CD4-positive, alpha-beta T cell treated with Interleukin-2 at 100 ng/mL for 4 hours (primary cell): ENCODE measurements around the gene MEOX1.

Experiments
- DNase-seq: peaks from one replicate; pipeline ENCODE4 v3.0.0-alpha.2; 2020; ENCODE audit warnings: low spot score

Gene MEOX1

DNA sequence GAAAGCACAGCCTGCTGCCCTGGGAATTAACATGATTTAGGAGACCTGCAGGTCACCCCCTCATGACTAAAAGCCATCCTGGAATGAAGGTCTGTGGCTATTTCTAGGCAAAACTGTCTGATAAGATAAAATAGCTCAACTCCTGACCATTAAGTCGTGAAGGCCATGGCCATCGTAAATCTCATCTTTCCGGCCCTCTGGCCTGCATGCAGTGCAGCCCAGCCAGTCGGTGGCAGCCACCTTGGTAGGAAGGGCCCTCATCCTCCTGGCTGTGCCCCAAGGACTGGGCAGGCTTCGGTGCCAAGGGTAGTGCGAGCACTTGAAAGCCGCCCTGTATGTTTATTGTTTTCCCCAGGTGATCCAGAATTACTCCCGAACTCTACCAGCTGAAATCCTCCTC lies 18.2 kb upstream of the MEOX1 start:
- no peak for DNase-seq

DNA sequence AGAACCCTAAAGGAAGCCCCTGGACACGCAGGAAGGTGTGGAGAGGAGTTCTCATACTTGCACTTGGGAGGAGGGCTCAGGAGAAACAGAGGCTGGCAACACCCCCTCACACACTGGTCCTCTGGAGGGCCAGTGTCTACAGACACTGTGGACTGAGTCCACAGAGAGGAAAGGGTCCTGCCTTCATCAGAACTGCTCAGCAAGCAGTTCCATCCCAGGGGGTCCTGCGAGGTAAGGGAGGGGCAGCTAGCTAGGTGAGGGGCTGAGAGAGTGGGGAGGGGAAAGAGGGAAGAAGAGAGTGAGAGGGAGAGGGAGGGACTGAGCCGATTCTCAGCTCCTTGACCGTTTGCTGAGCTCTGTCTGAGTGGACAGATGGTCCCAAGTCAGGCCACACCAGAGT lies 17.7 kb upstream of the MEOX1 start:
- DNase-seq = no peak

GRCh38 chr17:43676471-43676870 lies 14.7 kb upstream of the MEOX1 start:
- no peak for DNase-seq

- no peak for DNase-seq
These were observed 12.7 kb upstream of the MEOX1 start for GRCh38 chr17:43674394-43674793.

- DNase-seq = peak; percentile 62
These were observed 12.0 kb upstream of the MEOX1 start for GRCh38 chr17:43673516-43674323.

DNA sequence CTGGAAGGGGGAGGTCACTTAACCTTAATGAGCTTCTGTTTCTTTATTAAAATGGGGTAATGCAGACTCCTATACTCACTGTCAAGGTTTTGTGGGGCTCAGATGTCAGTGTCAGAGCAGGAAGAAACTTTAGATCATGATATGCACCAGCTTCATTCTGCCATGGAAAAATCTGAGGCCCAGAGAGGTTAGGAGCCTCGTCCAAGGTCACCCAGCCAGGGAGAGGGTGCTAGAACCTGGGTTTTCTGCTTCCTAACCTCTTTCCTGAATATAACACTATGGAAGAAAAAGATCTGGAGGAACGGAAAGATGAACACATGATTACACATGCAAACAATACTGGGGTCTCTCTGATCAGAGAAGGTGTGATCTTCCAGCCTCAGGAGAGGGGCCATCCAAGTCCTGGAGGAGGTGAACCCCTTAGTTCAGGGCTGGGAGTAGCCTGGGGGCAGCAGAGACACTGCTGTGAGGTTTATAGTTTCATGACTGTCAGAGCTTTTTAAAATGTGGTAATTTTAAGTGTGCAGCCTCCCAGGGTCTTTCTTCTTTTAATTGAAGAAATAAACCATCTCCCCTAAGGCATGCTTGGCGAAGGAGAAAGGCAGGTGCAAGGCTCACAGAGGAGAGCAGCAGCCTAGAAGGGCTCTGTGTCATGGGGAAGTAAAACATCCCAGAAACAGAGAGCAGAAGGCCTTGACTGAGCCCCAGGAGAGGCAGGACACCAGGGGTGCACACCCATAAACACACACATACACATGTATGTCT lies 10.2 kb upstream of the MEOX1 start:
- no peak for DNase-seq

- no peak for DNase-seq
These were observed 9.4 kb upstream of the MEOX1 start for GRCh38 chr17:43671031-43671692.

GRCh38 chr17:43670645-43671030 lies 8.9 kb upstream of the MEOX1 start:
- no peak for DNase-seq

GRCh38 chr17:43669971-43670644 lies 8.4 kb upstream of the MEOX1 start:
- DNase-seq = no peak

DNA sequence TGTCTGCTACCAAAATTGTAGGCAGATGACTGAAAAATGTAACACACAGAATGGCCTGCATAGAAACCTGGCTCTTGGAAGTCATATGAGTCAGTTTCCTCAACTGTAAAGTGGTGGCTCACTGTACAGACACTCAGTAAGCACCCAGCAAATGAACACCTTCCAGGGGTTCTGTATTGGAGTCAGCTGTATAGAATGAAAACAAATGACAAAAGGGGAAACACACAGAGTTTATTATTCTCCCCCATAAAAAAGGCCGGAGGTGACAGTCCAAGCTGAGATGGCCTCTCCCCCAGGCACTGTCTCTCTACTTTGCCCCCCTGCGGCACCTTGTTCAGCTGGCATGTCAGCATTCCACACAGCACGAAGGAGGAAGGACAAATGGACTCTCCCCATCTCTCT lies 6.2 kb upstream of the MEOX1 start:
- DNase-seq = no peak

DNA sequence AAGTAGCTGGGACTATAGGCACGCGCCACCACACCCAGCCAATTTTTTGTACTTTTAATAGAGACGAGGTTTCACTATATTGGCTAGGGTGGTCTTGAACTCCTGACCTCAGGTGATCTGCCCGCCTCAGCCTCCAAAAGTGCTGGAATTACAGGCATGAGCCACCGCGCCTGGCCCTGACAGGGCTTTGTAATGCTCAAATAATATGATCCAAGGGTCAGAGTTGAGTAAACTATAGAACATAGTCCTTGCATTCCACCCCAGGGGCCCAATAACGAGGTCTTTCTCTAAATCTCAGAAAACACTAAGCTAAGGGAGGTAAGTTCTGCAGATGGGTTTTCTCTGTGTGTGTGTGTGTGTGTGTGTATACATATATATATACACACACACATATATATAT lies 5.8 kb upstream of the MEOX1 start:
- DNase-seq = no peak

- no peak for DNase-seq
These were observed 4.2 kb upstream of the MEOX1 start for GRCh38 chr17:43665937-43666236.

GRCh38 chr17:43665084-43665936 lies 3.6 kb upstream of the MEOX1 start:
- no peak for DNase-seq

GRCh38 chr17:43664096-43664495 lies 2.4 kb upstream of the MEOX1 start:
- DNase-seq = no peak

DNA sequence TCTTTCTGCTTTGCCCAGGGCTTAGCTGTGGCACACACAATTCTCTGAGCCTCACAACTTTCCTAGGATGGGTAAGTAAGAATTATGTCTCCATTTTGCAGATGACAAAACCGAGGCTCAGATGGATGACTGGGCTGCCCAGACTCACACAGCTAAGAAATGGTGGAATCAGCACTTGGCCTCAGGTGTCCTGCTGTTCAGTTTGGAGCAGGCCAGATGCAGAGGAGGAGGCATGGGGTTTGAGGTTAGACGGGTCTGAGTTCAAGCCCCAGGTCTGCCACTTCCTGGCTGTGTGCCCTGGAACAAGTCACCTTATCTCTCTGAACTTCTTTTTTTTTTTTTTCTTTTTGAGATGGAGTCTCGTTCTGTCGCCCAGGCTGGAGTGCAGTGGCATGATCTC lies 1.7 kb upstream of the MEOX1 start:
- DNase-seq = no peak

- DNase-seq = peak; percentile 35
These were observed 855 bp upstream of the MEOX1 start for GRCh38 chr17:43662413-43663141.

DNA sequence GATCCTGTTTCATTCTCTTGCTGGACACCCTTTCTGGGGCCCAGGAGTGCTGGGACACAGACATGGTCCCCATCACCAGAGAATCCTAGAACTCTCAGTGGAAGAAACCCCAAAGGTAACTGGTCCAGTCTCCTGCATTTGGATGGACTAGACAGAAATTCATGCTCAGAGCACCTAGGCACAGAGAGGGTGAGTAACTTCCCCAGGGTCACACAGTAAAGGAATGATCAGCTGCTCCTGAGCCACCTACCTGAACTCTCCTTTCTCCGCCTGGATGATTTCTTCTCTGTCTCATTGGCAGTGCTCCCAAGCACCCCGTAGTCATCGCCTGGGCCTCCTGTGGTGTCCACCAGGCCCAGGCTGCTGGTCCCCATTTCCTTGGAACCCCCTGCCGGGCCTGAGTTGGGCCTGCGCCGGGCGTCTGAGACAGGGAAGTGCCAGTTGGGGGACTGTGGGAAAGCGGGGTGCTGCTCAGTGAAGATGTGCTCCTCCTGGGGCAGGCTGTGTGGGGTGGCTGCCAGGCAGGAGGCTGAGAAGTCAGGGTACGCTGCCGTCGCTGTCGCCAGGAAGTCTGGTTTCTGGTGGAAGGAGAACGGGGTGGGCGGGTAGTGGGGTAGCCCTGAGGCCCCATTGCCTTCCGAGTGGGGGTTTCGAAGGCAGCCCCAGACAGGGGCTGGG lies 767 bp downstream of the MEOX1 start:
- DNase-seq = peak; percentile 8

- no peak for DNase-seq
These were observed 1.7 kb downstream of the MEOX1 start for GRCh38 chr17:43659823-43660617.

DNA sequence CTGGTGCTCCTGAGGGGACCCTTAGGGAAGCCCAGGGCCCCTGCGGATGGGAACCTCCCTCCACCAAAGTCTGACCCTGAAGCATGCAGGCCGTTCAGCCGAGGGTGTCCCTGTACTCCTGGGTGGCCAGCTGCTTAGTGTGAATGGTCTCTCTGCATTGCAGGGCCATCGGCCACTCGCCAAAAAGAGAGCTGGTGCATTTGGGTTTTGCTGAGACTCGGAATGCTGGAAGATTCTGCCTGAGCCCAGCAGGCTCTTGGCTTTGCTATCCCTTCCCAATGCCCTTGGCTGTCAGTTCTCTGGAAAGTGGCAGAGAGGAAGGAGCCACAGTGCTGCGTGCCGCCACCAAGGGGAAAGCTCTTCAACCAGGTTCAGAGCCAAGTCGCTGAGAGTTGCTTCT lies 2.8 kb downstream of the MEOX1 start:
- no peak for DNase-seq
